ENCODE measurements around the gene WDFY4.

- TF ChIP-seq CTCF (conservative IDR thresholded peaks at IDR 0.05) (no peak), EZH2 (IDR thresholded peaks at IDR 0.05; ENCODE audit: low read depth) (no peak)
These were observed 86.0 kb downstream of the WDFY4 start for GRCh38 chr10:48770561-48771089.

Measured in PC-9 (cell line).